ENCODE measurements around the gene IFIT5.

DNA sequence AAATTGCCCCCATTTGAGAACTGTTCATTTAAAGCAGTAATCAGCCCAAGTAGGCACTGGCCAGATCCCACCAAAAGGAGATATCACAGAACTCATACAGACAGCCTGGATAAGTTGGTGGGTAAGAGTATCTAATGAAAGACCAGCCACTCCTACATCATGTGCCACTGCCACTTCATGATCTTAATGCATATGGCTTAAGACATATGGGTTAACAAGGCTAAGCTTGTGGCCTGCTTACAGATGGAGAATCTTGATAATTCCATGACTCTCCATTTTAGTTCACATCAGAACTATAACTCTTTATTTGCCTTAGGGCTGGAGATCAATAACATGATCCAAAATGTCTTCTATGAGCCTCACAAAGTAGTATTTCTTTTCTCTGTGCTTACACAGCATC, 43.3 kb upstream of the IFIT5 start:
- TF ChIP-seq, protein P1, sequence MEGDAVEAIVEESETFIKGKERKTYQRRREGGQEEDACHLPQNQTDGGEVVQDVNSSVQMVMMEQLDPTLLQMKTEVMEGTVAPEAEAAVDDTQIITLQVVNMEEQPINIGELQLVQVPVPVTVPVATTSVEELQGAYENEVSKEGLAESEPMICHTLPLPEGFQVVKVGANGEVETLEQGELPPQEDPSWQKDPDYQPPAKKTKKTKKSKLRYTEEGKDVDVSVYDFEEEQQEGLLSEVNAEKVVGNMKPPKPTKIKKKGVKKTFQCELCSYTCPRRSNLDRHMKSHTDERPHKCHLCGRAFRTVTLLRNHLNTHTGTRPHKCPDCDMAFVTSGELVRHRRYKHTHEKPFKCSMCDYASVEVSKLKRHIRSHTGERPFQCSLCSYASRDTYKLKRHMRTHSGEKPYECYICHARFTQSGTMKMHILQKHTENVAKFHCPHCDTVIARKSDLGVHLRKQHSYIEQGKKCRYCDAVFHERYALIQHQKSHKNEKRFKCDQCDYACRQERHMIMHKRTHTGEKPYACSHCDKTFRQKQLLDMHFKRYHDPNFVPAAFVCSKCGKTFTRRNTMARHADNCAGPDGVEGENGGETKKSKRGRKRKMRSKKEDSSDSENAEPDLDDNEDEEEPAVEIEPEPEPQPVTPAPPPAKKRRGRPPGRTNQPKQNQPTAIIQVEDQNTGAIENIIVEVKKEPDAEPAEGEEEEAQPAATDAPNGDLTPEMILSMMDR (IDR thresholded peaks at IDR 0.05; ENCODE audit: low read depth, low read length), result no peak
- TF ChIP-seq POLR2A (IDR thresholded peaks at IDR 0.05; ENCODE audit: extremely low read depth, insufficient read length), result no peak
- TF ChIP-seq, protein P2, sequence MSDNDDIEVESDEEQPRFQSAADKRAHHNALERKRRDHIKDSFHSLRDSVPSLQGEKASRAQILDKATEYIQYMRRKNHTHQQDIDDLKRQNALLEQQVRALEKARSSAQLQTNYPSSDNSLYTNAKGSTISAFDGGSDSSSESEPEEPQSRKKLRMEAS (IDR thresholded peaks at IDR 0.05; ENCODE audit: low read depth, low read length), result no peak
